Right atrium auricular region (tissue), 2 donors: ENCODE results near the gene JSRP1. TPM values are rescaled to one million over a fixed set of nuclear protein-coding genes. Genes with fewer than 3 reads are reported as not detected.

Source experiments
- DNase-seq: peaks from one replicate; pipeline ENCODE4 v3.0.0-alpha.2; 2019; ENCODE audit warnings: low spot score
- H3K27ac ChIP-seq, 2 donors: fragments of 200-600 bp; sonication (generic); 1 replicate in 1 of 2; 2 replicates in 1 of 2; pipeline ENCODE4 v1.5.1; 2016 to 2019
- H3K27me3 ChIP-seq, 2 donors: fragments of 200-600 bp; sonication (generic); one replicate each; pipeline versions ENCODE4 v1.5.1 to v1.6.0; 2017 to 2019
- H3K36me3 ChIP-seq: fragments of 200-600 bp; sonication (generic); one replicate; pipeline ENCODE4 v1.5.1; 2016
- H3K4me1 ChIP-seq, 2 donors: fragments of 200-600 bp; sonication (generic); one replicate each; pipeline versions ENCODE4 v1.5.1 to v1.6.0; 2017 to 2019
- H3K4me3 ChIP-seq, 2 donors: fragments of 200-600 bp; sonication (generic); 1 replicate in 1 of 2; 2 replicates in 1 of 2; pipeline ENCODE4 v1.5.1; 2017 to 2019; ENCODE audit warnings: mild to moderate bottlenecking in 1 of 2, moderate library complexity in 1 of 2
- H3K9me3 ChIP-seq, 2 donors: fragments of 200-600 bp; sonication (generic); one replicate each; pipeline ENCODE4 v1.5.1; 2019
- total RNA-seq, 2 donors: library from RNA; depleted of rRNA; stranded (reverse); fragments of >200 nt; gene quantifications; one replicate each; pipeline ENCODE4 v1.1.0, GENCODE V29; 2016
- TF ChIP-seq, protein P1 (sequence below), 2 donors: fragments of 200-600 bp; sonication (generic); IDR thresholded peaks; one replicate each; pipeline ENCODE4 v1.5.1; 2019; ENCODE audit warnings: antibody characterized with exemption in 2 of 2

Gene JSRP1
- total RNA-seq, 2 donors from 2014 or later = 0.39 TPM; not detected in 1

DNA sequence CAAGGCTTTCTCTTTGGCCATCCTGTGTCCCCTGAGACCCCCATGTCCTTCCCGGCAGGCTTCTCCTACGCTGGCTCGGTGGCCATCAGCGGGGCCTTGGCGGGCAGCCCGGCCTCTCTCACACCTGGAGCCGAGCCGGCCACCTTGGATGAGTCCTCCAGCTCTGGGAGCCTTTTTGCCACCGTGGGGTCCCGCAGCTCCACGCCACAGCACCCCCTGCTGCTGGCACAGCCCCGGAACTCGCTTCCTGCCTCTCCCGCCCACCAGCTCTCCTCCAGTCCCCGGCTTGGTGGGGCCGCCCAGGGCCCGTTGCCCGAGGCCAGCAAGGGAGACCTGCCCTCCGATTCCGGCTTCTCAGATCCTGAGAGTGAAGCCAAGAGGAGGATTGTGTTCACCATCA lies 34.3 kb downstream of the JSRP1 start:
- peaks cover 0 to 8% of the 10 kb centered on the region in 2 donors for H3K4me1 ChIP-seq
- H3K36me3 ChIP-seq = peaks cover 75% of the 10 kb centered on the region
- no peaks in the 10 kb centered on the region for H3K27me3 ChIP-seq
- no peak overlapping the region for H3K27ac ChIP-seq
- H3K4me3 ChIP-seq = no peak overlapping the region
- TF ChIP-seq, protein P1, sequence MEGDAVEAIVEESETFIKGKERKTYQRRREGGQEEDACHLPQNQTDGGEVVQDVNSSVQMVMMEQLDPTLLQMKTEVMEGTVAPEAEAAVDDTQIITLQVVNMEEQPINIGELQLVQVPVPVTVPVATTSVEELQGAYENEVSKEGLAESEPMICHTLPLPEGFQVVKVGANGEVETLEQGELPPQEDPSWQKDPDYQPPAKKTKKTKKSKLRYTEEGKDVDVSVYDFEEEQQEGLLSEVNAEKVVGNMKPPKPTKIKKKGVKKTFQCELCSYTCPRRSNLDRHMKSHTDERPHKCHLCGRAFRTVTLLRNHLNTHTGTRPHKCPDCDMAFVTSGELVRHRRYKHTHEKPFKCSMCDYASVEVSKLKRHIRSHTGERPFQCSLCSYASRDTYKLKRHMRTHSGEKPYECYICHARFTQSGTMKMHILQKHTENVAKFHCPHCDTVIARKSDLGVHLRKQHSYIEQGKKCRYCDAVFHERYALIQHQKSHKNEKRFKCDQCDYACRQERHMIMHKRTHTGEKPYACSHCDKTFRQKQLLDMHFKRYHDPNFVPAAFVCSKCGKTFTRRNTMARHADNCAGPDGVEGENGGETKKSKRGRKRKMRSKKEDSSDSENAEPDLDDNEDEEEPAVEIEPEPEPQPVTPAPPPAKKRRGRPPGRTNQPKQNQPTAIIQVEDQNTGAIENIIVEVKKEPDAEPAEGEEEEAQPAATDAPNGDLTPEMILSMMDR (IDR thresholded peaks at IDR 0.05) = peak in 1 of 2 donors; percentile 43
- no peaks in the 10 kb centered on the region for H3K9me3 ChIP-seq
- DNase-seq = no peak

DNA sequence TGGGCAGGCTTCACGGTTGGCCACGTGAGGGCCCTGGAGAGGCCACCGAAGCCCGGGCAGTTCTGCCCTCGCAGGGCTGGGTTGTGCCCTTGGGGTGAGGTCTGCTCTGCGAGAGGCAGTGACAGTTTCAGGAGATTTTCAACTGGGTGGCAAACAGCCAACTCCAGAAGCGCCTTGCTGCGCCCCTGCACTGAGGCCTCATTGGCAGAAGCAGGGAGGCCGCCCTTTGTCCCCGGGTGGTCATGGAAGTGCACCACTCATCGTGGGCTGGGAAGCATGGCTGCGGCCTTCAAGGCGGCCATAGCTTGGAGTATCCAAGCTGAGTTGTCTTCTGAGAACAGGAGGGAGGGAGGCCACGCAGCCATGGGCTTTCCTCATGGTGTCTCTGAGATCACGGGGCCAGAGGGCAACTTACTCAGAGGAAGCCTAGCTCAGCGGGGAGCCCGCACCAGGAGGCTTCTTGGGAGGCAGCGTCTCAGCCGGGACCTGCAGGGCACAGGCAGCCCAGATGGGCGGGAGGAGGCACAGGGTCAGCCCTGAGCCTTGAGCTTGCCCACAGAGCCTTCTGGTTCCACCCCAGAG lies 34.9 kb downstream of the JSRP1 start:
- Histone ChIP-seq H3K27me3 (no peaks in the 10 kb centered on the region), H3K9me3 (no peaks in the 10 kb centered on the region), H3K4me3 (no peak overlapping the region), H3K36me3 (peaks cover 75% of the 10 kb centered on the region), H3K27ac (no peak overlapping the region), H3K4me1 (peaks cover 0 to 8% of the 10 kb centered on the region in 2 donors)
- TF ChIP-seq, protein P1 (IDR thresholded peaks at IDR 0.05) = no peak
- no peak for DNase-seq

DNA sequence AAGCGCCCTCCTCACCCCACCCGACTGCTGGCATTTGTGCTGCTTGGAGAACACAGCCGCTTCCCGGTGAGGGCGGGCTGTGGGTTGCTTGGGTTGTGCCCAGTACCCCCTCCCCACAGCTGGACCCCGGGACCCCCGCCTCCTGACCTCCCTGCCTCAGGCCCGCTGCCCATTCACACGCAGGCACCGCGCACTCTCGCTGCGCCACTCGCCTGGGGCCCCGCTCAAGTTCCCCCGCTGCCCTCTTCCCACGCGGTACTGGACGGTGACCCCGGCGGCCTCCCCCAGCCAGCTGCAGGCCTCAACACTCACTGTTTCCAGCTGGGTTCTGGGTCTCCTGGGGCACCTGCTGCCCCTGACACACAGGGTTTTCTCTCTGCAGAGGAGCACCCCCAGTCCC lies 36.5 kb downstream of the JSRP1 start:
- no peak for DNase-seq
- Histone ChIP-seq H3K27ac (no peak overlapping the region), H3K4me1 (peaks cover 0 to 8% of the 10 kb centered on the region in 2 donors), H3K27me3 (no peaks in the 10 kb centered on the region), H3K4me3 (no peak overlapping the region), H3K9me3 (no peaks in the 10 kb centered on the region), H3K36me3 (peaks cover 77% of the 10 kb centered on the region)
- TF ChIP-seq, protein P1 (IDR thresholded peaks at IDR 0.05) = no peak

DNA sequence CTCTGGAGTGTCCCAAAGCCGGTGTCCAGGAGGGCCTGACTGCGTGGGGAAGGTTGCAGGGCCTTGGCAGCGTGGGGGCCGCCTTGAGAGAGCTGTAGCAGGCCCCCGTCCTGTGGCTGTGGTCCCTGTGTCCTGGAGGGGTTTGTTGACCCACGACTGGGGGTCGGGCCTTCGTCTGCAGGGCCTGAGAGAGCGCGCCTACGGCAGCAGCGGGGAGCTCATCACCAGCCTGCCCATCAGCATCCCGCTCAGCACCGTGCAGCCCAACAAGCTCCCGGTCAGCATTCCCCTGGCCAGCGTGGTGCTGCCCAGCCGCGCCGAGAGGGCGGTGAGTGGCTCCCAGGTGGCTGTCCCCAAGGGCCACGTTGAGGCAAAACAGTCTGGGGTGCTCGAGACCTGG lies 38.6 kb downstream of the JSRP1 start:
- Histone ChIP-seq H3K4me1 (peaks cover 0 to 8% of the 10 kb centered on the region in 2 donors), H3K27ac (no peak overlapping the region), H3K36me3 (peaks cover 77% of the 10 kb centered on the region), H3K4me3 (no peak overlapping the region), H3K27me3 (no peaks in the 10 kb centered on the region), H3K9me3 (no peaks in the 10 kb centered on the region)
- TF ChIP-seq, protein P1 (IDR thresholded peaks at IDR 0.05) = no peak
- DNase-seq = no peak

DNA sequence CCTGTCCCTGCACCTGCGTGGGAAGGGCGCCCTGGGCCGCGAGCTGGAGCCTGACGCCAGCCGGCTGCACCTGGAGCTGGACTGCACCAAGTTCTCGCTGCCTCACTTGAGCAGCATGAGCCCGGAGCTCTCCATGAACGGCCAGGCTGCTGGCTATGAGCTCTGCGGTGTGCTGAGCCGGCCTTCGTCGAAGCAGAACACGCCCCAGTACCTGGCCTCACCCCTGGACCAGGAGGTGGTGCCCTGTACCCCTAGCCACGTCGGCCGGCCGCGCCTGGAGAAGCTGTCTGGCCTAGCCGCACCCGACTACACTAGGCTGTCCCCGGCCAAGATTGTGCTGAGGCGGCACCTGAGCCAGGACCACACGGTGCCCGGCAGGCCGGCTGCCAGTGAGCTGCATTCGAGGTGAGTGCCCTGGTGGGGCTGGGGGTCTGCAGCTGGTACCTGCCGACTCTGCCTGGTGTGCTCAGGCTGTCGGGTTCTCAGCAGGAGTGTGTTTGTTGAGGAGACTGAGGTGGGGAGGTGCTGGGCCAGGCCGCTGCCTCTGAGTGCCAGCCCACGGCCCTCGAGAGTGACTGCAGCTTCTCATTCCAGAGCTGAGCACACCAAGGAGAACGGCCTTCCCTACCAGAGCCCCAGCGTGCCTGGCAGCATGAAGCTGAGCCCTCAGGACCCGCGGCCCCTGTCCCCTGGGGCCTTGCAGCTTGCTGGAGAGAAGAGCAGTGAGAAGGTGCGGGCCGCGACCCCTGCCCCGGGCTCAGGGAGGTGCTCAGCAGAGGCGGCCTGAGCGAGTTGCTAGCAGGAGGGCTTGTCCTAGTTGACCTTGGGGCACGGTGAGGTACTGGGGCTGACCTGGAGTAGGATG lies 39.6 kb downstream of the JSRP1 start:
- no peak overlapping the region for H3K27ac ChIP-seq
- no peaks in the 10 kb centered on the region for H3K27me3 ChIP-seq
- H3K4me1 ChIP-seq = peaks cover 0 to 5% of the 10 kb centered on the region in 2 donors
- H3K36me3 ChIP-seq = peaks cover 81% of the 10 kb centered on the region
- H3K4me3 ChIP-seq = no peak overlapping the region
- TF ChIP-seq, protein P1 (IDR thresholded peaks at IDR 0.05) = no peak
- no peak for DNase-seq
- no peaks in the 10 kb centered on the region for H3K9me3 ChIP-seq
